Measurements from ENCODE around the gene CPM.
"Not testable (repeated sequence)": the region's sequence is repeated elsewhere in the genome, so short reads cannot be mapped to it uniquely, and the experiment has no call there.

The CPM gene

DNA sequence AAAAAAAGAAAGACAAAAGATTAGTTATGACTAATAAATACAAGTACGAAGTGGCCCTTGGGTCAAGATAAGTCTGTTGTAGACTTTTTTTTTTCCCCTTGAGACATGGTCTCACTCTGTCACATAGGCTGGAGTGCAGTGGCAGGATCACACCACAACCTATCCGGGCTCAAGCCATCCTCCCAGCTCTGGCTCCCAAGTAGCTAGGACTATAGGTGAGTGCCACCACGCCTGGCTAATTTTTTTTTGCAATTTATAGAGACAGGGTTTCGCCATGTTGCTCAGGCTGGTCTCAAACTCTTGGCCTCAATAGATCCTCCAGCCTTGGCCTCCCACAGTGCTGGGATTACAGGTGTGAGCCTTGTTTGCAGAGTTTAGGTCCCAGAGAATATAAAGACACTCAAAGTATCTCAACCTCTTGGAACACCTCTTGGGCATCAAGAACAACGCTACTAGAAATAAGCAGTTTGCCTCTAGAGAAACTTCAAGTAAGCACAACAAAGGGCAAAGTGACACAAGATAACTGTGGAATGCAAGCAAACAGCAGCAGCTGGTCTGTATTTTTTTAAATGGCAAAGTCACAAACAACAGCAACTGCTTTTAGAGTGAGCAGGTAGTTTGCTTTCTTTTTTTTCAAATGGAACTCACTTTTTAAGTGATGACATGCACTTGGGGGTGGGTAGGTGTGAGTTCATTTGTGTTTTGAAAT is 128.9 kb downstream of the CPM start:
- in situ Hi-C loops (cut with MboI; ENCODE audit: low pct_unique_long_range_greater_than_20kb, low sequenced_read_pairs, unreplicated experiment), result no loop called here
- no peak for DNase-seq (ENCODE audit: low spot score)
- TF ChIP-seq, protein P1, sequence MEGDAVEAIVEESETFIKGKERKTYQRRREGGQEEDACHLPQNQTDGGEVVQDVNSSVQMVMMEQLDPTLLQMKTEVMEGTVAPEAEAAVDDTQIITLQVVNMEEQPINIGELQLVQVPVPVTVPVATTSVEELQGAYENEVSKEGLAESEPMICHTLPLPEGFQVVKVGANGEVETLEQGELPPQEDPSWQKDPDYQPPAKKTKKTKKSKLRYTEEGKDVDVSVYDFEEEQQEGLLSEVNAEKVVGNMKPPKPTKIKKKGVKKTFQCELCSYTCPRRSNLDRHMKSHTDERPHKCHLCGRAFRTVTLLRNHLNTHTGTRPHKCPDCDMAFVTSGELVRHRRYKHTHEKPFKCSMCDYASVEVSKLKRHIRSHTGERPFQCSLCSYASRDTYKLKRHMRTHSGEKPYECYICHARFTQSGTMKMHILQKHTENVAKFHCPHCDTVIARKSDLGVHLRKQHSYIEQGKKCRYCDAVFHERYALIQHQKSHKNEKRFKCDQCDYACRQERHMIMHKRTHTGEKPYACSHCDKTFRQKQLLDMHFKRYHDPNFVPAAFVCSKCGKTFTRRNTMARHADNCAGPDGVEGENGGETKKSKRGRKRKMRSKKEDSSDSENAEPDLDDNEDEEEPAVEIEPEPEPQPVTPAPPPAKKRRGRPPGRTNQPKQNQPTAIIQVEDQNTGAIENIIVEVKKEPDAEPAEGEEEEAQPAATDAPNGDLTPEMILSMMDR (IDR thresholded peaks at IDR 0.05; ENCODE audit: extremely low read depth, insufficient read depth, missing control alignments), result no peak

DNA sequence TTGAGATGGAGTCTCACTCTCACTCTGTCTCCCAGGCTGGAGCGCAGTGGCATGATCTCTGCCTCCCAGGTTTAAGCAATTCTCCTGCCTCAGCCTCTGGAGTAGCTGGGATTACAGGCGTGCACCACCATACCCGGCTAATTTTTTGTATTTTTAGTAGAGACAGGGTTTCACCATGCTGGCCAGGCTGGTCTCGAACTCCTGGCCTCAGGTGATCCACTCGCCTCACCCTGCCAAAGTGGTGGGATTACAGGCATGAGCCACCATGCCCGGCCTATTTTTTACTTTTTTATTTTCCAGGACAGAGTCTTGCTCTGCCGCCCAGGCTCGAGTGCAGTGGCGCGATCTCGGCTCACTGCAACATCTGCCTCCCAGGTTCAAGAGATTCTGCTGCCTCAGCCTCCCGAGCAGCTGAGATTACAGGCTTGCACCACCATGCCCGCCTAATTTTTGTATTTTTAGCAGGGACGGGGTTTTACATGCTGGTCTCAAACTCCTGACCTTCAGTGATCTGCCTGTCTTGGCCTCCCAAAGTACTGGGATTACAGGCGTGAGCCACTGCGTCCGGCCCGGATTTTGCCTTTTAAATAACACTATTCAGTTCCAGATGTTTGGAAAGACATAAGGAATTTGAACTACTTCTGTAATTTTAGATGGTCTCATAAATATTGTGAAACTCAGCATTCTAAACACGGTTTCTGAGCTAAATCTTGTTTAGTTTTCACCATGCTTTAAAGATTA is 129.9 kb downstream of the CPM start:
- DNase-seq (ENCODE audit: low spot score); in situ Hi-C loops (cut with MboI; ENCODE audit: low pct_unique_long_range_greater_than_20kb, low sequenced_read_pairs, unreplicated experiment): not testable (repeated sequence)

DNA sequence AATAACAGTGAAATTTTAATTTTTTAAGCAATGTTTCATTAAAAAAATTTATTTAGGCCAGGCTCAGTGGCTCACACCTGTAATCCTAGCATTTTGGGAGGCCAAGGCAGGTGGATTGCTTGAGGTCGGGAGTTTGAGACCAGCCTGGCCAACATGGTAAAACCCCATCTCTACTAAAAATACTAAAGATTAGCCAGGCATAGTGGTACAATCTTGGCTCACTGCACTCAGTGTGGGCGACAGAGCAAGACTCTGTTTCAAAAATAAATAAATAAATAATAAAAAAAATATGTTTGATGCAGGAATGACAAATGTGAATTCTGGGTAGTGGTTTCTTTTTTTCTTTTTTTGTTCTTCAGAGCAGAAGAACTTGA is 130.6 kb downstream of the CPM start:
- DNase-seq (ENCODE audit: low spot score); in situ Hi-C loops (cut with MboI; ENCODE audit: low pct_unique_long_range_greater_than_20kb, low sequenced_read_pairs, unreplicated experiment): not testable (repeated sequence)
